ENCODE results near the gene INPP5A.

Gene INPP5A

DNA sequence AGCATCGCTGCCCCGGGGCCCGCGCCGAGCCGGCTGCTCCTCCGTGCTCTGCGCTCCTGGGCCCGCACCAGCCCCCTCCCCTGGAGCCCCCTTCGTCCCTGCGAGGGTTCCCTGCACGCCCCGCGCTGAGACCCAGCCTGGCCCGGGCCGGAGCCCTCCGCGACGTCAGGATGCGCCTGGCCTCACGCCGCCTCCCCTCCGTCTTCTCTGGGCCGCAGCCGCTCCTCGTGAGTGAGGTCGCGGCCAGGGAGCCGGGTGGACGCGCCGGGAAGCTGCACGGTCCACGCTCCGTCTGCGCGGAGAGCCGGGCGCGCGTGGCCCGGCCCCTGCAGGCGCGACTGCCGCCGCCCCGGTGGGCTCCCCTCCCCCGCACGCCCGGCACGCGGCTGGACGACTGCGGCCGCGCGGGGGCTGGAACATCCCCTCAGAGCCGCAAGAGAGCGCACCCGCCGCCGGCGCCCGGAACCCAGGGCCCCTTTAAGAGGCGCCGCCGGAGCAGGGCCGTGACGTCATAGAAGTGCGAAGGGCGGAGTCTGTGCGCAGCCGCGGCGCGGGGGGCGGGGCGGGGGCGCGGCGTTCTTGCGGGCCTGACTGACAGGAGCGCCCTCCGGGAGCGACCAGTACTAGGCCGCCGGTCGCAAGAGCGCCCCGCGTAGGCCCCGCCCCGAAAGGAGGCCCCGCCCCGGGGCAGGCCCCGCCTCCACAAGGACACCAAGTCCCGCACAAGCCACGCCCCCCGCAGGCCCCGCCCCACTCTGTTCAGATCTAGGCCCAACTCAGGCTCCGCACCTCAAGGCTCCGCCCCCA is 507 bp upstream of the INPP5A start:
- peak; percentile 100 for DNase-seq

DNA sequence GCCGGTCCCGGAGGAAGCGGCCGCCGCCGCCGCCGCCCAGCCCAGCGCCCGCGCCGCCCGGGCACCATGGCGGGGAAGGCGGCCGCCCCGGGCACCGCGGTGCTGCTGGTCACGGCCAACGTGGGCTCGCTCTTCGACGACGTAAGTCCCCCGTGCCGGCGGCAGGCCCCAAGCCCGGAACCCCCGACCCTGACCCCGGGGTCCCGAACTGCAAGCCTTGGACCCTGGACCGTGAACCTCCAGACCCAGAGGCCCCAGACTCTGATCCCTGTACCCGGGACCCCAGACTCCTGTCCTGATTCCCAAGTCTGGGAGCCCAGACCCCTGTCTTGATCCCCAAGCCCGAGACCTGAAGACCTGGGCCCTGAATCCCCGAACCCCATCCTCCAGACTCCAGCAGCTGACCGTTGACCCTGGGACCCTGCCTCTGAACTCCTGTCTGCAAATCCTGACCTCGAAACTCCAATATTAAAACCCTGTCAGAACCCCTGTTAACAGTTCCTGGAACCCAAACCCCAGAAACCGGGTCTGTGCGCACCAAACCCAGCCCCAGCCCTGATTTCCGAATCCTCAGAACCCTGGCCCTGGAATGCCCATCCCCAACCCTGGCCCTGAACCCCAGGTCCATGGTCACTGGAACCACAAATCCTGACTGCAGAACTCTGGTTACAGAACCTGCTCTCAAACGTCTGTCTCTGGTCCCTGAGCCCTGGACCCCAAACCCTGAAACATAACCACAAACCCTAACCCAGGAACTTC is 623 bp downstream of the INPP5A start:
- DNase-seq = no peak

GRCh38 chr10:132538790-132539421 is 1.3 kb downstream of the INPP5A start:
- DNase-seq = no peak

- DNase-seq = peak; percentile 39
Measured at GRCh38 chr10:132539431-132539839, 1.8 kb downstream of the INPP5A start.

DNA sequence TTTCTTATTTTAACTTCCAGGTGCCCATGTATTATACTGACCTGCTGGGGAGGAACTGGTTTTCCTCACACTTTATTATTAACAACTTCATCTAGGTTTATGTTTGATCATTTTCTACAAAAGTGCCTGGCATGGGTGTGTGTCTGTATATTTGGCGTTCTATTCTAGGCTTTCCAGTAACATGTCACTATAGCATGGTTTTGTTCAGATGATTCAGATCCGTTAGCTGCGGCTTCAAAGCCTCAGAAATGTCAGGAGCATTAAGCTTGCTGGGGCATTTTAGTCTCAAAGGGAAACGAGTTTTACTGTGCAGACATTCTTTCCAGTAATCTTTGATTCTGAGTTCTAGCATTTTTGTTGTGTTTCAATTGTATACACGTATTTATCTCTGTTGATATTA is 2.3 kb downstream of the INPP5A start:
- DNase-seq = peak; percentile 63

GRCh38 chr10:132540456-132540855 is 2.9 kb downstream of the INPP5A start:
- DNase-seq = no peak

GRCh38 chr10:132541129-132541528 is 3.5 kb downstream of the INPP5A start:
- DNase-seq = no peak

DNA sequence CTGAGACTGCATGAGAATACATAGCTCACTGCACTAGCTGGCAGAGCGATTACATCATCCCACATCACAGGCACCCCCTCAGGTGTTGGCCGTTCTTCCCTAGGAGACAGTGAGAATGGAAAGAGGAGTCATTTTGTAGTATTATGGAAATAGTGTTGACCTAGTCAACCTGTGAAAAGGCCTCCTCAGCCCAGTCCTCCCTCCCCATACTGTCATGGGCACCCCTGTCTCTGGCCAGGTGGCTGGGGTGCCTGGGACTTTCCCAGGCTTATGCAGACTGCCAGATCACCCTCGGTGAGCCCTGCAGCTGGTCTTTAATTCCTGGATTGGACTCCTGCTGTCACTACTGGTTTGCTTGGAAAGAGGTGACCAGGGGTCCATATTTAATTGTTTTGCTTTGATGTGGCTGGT is 4.0 kb downstream of the INPP5A start:
- no peak for DNase-seq

- no peak for DNase-seq
Measured at GRCh38 chr10:132542086-132542775, 4.6 kb downstream of the INPP5A start.

DNA sequence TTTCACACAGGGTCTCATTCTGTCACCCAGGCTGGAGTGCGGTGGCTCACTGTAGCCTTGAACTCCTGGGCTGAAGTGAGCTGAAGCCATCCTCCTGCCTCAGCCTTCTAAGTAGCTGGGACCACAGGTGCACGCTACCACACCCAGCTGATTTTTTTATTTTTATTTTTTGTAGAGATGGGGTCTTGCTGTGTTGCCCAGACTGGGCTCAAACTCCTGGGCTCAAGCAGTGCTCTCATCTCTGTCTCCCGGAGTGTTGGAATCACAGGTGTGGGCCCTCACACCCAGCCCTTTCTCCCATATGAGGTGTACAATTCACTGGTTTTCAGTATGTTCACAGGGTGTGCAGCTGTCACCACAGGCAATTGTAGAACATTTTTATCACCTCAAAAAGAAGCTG is 5.2 kb downstream of the INPP5A start:
- no peak for DNase-seq

DNA sequence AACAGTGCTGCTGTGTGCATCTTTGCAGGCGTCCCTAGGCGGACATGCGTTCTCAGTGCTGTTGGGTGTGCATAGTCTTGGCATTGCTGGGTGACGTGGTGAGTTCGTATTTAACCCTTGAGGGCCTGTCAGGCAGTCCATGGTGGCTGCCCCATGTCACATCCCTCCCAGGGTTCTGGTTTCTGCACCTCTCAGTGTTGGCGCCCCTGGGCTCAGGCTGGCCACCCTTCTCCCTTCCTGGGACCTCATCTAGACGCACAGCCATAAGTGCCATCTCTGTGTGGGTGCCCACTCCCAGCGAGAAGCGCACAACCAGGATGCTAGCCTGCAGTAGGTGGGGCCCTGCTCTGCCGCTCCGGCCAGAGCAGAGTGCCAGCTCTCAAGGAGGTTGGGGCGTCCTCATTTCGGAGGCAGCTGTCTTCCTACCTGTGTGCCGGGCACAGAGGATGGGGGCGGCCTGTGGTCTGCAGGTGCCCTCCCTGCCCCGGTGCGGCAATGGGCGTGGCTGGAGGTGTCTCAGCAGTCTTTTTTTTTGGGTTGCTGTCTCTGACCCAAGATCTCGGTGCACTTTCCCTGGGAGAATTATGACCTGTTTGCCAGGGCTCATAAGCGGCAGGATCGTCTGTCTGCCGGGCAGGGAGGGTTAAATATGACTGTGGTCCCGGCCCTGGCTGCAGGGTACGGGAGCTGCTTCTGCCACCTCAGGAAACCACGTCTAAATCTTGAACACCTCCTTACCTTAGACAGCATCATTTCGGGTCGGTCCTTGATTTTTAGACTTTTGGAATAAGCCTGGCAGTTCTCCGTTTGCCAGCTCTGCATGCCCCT is 6.5 kb downstream of the INPP5A start:
- DNase-seq = no peak

- no peak for DNase-seq
Measured at GRCh38 chr10:132544744-132545658, 7.4 kb downstream of the INPP5A start.

- no peak for DNase-seq
Measured at GRCh38 chr10:132545659-132546367, 8.2 kb downstream of the INPP5A start.

- DNase-seq = no peak
Measured at GRCh38 chr10:132546567-132547420, 9.2 kb downstream of the INPP5A start.

GRCh38 chr10:132547421-132547861 is 9.9 kb downstream of the INPP5A start:
- no peak for DNase-seq

GRCh38 chr10:132548106-132548823 is 10.7 kb downstream of the INPP5A start:
- DNase-seq = no peak

DNA sequence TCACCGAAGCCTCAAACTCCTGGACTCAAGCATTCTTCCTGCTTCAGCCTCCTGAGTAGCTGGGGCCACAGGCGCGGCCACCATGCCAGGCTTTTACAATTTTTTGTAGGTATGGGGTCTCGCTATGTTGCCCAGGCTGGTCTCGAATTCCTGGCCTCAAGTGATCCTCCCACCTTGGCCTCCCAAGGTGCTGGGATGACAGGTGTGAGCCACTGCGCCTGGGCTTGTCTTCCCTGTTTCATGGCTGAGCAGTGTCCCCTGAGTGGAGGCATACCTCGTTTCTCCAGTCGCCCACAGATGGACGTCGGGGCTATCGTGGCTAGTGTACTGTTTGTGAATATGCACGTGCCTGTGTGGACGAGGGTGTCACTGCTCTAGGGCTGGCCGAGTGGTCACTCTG is 11.3 kb downstream of the INPP5A start:
- no peak for DNase-seq

DNA sequence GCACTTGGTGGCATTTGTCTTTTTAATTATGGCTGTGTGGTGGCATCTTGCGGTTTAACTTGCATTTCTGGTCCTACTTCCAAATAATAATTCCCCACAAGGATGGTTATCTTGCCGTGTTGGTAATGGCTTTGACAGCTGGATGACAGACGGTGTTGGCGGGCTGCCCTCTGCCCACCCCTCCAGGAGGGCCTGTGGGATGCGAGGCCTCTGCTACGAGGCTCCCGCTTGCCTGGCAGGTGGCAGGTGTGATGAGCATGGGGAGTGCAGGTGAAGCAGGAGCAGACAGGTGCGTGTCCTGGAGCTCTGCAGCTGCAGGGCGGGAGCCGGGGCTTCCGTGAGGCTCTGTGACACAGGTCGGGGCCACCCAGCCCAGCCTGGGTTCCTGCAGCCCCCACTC is 11.8 kb downstream of the INPP5A start:
- no peak for DNase-seq

Measured in activated CD4-positive, alpha-beta T cell treated with anti-CD3 and anti-CD28 coated beads, Interleukin-2, amount 50 U/mL, for 16 hours (primary cell).